Neural progenitor cell (in vitro differentiated cells): ENCODE results near the gene CADPS. TPM values are rescaled to one million over a fixed set of nuclear protein-coding genes. Genes with fewer than 3 reads are reported as not detected.

Source experiments
- DNase-seq: peaks from one replicate; pipeline ENCODE4 v3.0.0-alpha.2; 2016; ENCODE audit warnings: low spot score
- H2AFZ ChIP-seq: fragments of 200-600 bp; sonication (generic); replicated peaks from 2 replicates; pipeline ENCODE4 v1.6.1; 2016; ENCODE audit warnings: antibody characterized with exemption
- H3F3A ChIP-seq: fragments of 200-600 bp; sonication (generic); 2 replicates; pipeline ENCODE4 v1.6.1; 2016; ENCODE audit warnings: antibody characterized with exemption, low read depth
- H3K27ac ChIP-seq: fragments of 200-600 bp; sonication (generic); 2 replicates; pipeline ENCODE4 v1.5.1; 2016; ENCODE audit warnings: mild to moderate bottlenecking
- H3K27me3 ChIP-seq: fragments of 200-600 bp; sonication (generic); 2 replicates; pipeline ENCODE4 v1.6.1; 2016; ENCODE audit warnings: mild to moderate bottlenecking, moderate library complexity
- H3K36me3 ChIP-seq: fragments of 200-600 bp; sonication (generic); 2 replicates; pipeline ENCODE4 v1.5.1; 2016
- H3K4me1 ChIP-seq: fragments of 200-600 bp; sonication (generic); 2 replicates; pipeline ENCODE4 v1.6.1; 2016; ENCODE audit warnings: mixed run types
- H3K4me2 ChIP-seq: fragments of 200-600 bp; sonication (generic); 2 replicates; pipeline ENCODE4 v1.6.1; 2016
- H3K4me3 ChIP-seq: fragments of 200-600 bp; sonication (generic); 2 replicates; pipeline ENCODE4 v1.5.1; 2016
- H3K79me2 ChIP-seq: fragments of 200-600 bp; sonication (generic); 2 replicates; pipeline ENCODE4 v1.6.1; 2016; ENCODE audit warnings: low read depth
- H3K9ac ChIP-seq: fragments of 200-600 bp; sonication (generic); 2 replicates; pipeline ENCODE4 v1.6.1; 2016
- H3K9me3 ChIP-seq: fragments of 200-600 bp; sonication (generic); 2 replicates; pipeline ENCODE4 v1.5.1; 2016; ENCODE audit warnings: low read depth
- H4K20me1 ChIP-seq: fragments of 200-600 bp; sonication (generic); 2 replicates; pipeline ENCODE4 v1.6.1; 2016; ENCODE audit warnings: low read depth
- H3K27ac Mint-ChIP-seq: 3 replicates; pipeline ENCODE4 v1.8.0; 2021; ENCODE audit warnings: mixed read lengths
- H3K27me3 Mint-ChIP-seq: 2 replicates; pipeline ENCODE4 v1.8.0; 2022; ENCODE audit warnings: low read depth, mild to moderate bottlenecking, inconsistent platforms, moderate library complexity, mixed read lengths; ENCODE audit not compliant: insufficient read depth
- H3K36me3 Mint-ChIP-seq: 3 replicates; pipeline ENCODE4 v1.8.0; 2021; ENCODE audit warnings: mixed read lengths
- H3K4me1 Mint-ChIP-seq: 3 replicates; pipeline ENCODE4 v1.8.0; 2021; ENCODE audit warnings: mixed read lengths
- H3K4me3 Mint-ChIP-seq: 3 replicates; pipeline ENCODE4 v1.8.0; 2021; ENCODE audit warnings: mild to moderate bottlenecking, moderate library complexity, mixed read lengths
- H3K9me3 Mint-ChIP-seq: 3 replicates; pipeline ENCODE4 v1.8.0; 2020; ENCODE audit warnings: mixed read lengths
- CTCF ChIP-seq: fragments of 200-600 bp; sonication (generic); IDR thresholded peaks from 2 replicates; pipeline ENCODE4 v1.5.1; 2017; ENCODE audit warnings: antibody characterized with exemption, mild to moderate bottlenecking
- EZH2 ChIP-seq: fragments of 200-600 bp; sonication (generic); IDR thresholded peaks from 2 replicates; pipeline ENCODE4 v1.6.1; 2017; ENCODE audit warnings: antibody characterized with exemption, mild to moderate bottlenecking, moderate library complexity
- EZH2phosphoT487 ChIP-seq: fragments of 200-600 bp; sonication (generic); IDR thresholded peaks from 2 replicates; pipeline ENCODE4 v1.6.1; 2017; ENCODE audit warnings: antibody characterized with exemption
- total RNA-seq: library from RNA; depleted of rRNA; stranded (reverse); fragments of >200 nt; gene quantifications from 2 replicates; pipeline ENCODE4 v1.2.3, GENCODE V29; 2015; ENCODE audit warnings: low replicate concordance

The CADPS gene
- total RNA-seq, 1 donor from 2014 or later = 17.3 TPM

GRCh38 chr3:62884096-62884870 is 9.1 kb upstream of the CADPS start:
- H3K9ac ChIP-seq = no peak overlapping the region
- no peaks in the 10 kb centered on the region for H3K9me3 ChIP-seq
- Mint-ChIP-seq H3K9me3 (no peaks in the 10 kb centered on the region), H3K36me3 (no peaks in the 10 kb centered on the region), H3K4me3 (no peak overlapping the region), H3K27me3 (peaks cover 6% of the 10 kb centered on the region), H3K27ac (no peak overlapping the region), H3K4me1 (peaks cover 21% of the 10 kb centered on the region)
- TF ChIP-seq EZH2 = no peak
- TF ChIP-seq CTCF = no peak
- TF ChIP-seq EZH2phosphoT487 = no peak
- H3K27me3 ChIP-seq = no peaks in the 10 kb centered on the region
- no peak overlapping the region for H3K27ac ChIP-seq
- peak overlapping the region; percentile 5 for H3K4me3 ChIP-seq
- peak; percentile 53 for DNase-seq
- peaks cover 22% of the 10 kb centered on the region for H3K4me1 ChIP-seq
- H4K20me1 ChIP-seq = no peaks in the 10 kb centered on the region
- no peak overlapping the region for H2AFZ ChIP-seq
- no peaks in the 10 kb centered on the region for H3K79me2 ChIP-seq
- H3F3A ChIP-seq = no peaks in the 10 kb centered on the region
- H3K4me2 ChIP-seq = peak overlapping the region; percentile 29
- no peaks in the 10 kb centered on the region for H3K36me3 ChIP-seq

GRCh38 chr3:62882676-62883200 is 7.5 kb upstream of the CADPS start:
- Histone ChIP-seq H3K4me1 (peaks cover 22% of the 10 kb centered on the region), H3K9me3 (no peaks in the 10 kb centered on the region), H3K9ac (no peak overlapping the region), H3K4me3 (no peak overlapping the region), H3K4me2 (no peak overlapping the region), H3K27me3 (no peaks in the 10 kb centered on the region), H2AFZ (no peak overlapping the region), H3K79me2 (no peaks in the 10 kb centered on the region), H3K27ac (no peak overlapping the region), H3K36me3 (no peaks in the 10 kb centered on the region), H4K20me1 (no peaks in the 10 kb centered on the region), H3F3A (no peaks in the 10 kb centered on the region)
- Mint-ChIP-seq H3K4me3 (no peak overlapping the region), H3K9me3 (no peaks in the 10 kb centered on the region), H3K36me3 (no peaks in the 10 kb centered on the region), H3K27me3 (peaks cover 6% of the 10 kb centered on the region), H3K27ac (no peak overlapping the region), H3K4me1 (peaks cover 18% of the 10 kb centered on the region)
- DNase-seq = no peak
- TF ChIP-seq EZH2 = no peak
- TF ChIP-seq CTCF = no peak
- TF ChIP-seq EZH2phosphoT487 = no peak

GRCh38 chr3:62876064-62876463 is 848 bp upstream of the CADPS start:
- no peaks in the 10 kb centered on the region for H3K9me3 ChIP-seq

More at GRCh38 chr3:62876064-62876463, 848 bp upstream of the CADPS start:
- H3K4me3 ChIP-seq = peak overlapping the region; percentile 93
- H3K36me3 ChIP-seq = no peaks in the 10 kb centered on the region
- peaks cover 12% of the 10 kb centered on the region for H3K4me1 ChIP-seq
- H4K20me1 ChIP-seq = peaks cover 6% of the 10 kb centered on the region
- no peak for TF ChIP-seq EZH2
- TF ChIP-seq CTCF = peak; percentile 3
- no peak overlapping the region for H3K9ac ChIP-seq
- peaks cover 19% of the 10 kb centered on the region for H3F3A ChIP-seq
- peak; percentile 94 for DNase-seq
- H3K27me3 Mint-ChIP-seq = peaks cover 23% of the 10 kb centered on the region
- peak overlapping the region; percentile 89 for H3K4me2 ChIP-seq
- no peak overlapping the region for H2AFZ ChIP-seq
- no peaks in the 10 kb centered on the region for H3K79me2 ChIP-seq
- H3K36me3 Mint-ChIP-seq = no peaks in the 10 kb centered on the region
- H3K9me3 Mint-ChIP-seq = no peaks in the 10 kb centered on the region
- H3K4me3 Mint-ChIP-seq = peak overlapping the region; percentile 88
- no peak overlapping the region for H3K27ac Mint-ChIP-seq
- H3K4me1 Mint-ChIP-seq = peaks cover 28% of the 10 kb centered on the region
- no peak overlapping the region for H3K27ac ChIP-seq
- H3K27me3 ChIP-seq = peaks cover 5% of the 10 kb centered on the region
